Ammon's horn (tissue), 1 donor: ENCODE results near the gene CA6.
"Not testable (repeated sequence)": the region's sequence is repeated elsewhere in the genome, so short reads cannot be mapped to it uniquely, and the experiment has no call there.

ENCODE experiments used
- DNase-seq: peaks from one replicate; pipeline ENCODE4 v3.0.0-alpha.2; 2016; ENCODE audit warnings: low spot score

CA6 gene

GRCh38 chr1:9004700-9005394, 59.2 kb downstream of the CA6 start:
- peak; percentile 83 for DNase-seq

DNA sequence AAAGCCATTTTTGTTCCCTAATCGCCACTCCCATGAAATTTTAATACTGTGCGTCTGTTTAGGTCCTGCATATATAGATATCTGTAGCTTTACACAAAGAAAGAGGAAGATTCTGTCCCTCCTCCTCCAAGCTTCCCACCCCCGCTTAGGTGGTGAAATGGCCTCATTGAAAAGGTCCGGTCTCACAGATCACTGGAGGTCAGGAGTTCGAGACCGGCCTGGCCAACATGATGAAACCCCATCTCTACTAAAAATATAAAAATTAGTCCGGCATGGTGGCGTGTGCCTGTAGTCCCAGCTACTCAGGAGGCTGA, 59.7 kb downstream of the CA6 start:
- no peak for DNase-seq

DNA sequence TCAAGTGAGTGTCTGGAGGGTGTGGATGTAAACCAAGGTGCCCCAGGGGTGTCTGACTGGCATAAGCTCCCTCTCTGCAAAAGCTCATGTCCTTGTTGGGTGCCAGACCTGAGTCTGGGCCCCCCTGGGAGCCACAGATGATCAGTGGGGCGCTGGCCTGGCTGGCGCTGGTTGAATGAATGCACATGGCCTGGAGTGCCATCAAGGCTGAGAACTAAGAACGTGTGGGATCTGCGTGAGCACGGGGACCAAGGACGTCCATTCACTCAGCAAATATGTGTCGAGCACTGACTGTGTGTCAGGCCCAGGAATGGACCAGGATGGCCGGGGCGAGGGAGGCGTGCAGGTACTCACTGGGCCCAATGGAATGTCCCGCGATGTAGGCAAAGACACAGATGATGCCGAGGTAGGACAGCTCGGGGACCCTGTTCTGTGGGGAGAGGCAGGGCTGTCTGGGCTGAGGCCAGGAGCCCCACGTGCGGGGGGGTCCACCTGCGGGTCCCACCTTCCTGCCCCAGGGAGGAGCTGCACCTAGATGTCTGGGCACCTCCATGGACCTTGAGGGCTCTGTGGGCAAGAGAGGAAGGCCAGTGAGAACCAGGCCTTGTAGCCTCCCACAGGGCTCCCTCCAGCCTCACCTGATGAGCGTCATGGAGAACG, 61.4 kb downstream of the CA6 start:
- DNase-seq: no peak

GRCh38 chr1:9008236-9008635, 62.6 kb downstream of the CA6 start:
- DNase-seq: no peak

GRCh38 chr1:9009438-9010370, 64.0 kb downstream of the CA6 start:
- DNase-seq: no peak

GRCh38 chr1:9010781-9011323, 65.2 kb downstream of the CA6 start:
- DNase-seq: no peak

- no peak for DNase-seq
These were observed 68.2 kb downstream of the CA6 start for GRCh38 chr1:9013819-9014218.

DNA sequence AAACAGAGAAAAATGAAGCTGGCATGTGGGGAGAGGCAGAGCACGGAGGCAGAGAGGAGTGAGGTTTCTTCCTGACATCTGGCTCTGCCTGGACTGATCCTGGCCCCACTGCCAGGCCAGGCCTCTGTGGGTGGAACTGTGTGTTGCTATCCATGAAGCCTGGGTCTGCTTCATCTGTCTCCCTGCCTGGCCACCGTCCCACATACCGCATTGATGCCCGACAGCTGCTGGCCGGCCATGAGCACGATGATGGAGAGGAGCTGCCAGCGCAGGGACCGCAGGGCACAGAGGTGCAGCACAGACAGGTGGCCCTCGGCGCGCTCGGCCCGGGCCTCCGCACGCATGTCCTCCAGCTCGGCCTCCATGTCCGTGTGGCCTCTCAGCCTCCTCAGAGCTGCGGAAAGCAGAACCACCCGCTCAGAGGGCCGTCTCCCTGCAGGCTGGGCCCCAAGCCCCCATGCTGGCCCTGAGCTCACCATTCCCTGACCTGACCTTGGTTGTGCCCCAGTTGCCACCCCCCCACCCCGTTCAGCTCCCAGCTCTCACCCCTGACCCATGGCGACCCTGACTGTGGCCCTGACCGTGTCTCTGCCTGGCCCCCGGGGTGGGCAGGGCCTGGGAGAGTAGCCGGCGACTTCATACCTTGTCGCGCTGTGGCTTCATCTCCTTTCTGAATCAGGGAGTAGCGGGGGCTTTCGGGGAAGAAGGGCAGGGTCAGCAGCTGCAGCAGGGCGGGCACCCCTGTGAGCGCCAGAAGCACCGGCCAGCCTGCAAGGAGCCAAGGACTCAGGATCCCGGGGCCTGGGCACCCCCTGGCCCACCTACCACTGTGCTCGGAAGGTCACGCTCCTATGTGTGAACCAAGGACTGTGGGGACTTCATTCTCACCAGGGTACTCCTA, 69.1 kb downstream of the CA6 start:
- no peak for DNase-seq

GRCh38 chr1:9016455-9016854, 70.8 kb downstream of the CA6 start:
- DNase-seq: no peak

- DNase-seq: no peak
These were observed 72.7 kb downstream of the CA6 start for GRCh38 chr1:9018333-9018732.

GRCh38 chr1:9019896-9020295, 74.2 kb downstream of the CA6 start:
- DNase-seq: no peak

GRCh38 chr1:9020305-9020704, 74.6 kb downstream of the CA6 start:
- no peak for DNase-seq

DNA sequence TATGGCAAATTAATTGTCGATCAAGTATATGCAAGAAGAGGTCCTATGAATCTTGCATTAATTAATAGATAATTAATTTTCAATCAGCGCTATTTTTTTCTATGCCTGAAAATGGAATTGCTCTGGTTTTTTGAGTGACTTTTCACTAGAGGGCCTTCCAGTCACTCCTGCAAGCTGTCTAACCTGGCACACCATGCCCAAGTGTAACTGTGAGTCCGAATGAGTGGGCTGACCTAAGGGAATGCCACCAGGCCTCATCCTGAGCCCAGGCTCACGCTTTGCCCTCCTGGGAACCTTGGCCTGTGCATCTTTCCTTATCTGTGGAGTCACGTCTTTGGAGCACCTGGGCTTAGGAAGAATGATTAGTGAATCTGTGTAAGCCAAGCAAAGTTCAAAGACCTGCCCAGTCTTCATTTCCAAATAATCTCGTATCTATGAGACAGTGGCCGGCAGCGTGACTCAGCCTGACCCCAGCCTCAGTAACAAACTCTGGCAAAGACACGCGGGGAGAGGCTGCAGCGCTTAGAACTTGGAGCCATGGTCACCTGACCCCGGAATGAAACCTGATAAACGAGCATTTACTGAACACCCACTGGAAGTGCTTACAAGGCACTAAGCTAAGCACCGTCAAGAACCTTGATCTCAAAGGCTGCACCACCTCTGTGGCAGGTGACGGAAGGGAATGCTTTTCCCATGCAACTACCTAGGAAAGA, 76.5 kb downstream of the CA6 start:
- not testable (repeated sequence) for DNase-seq

GRCh38 chr1:9022773-9023172, 77.1 kb downstream of the CA6 start:
- no peak for DNase-seq
